GM19452 (cell line): ENCODE measurements around the gene TM7SF3.

Source experiments
- ATAC-seq: cut with Tn5 transposase; IDR thresholded peaks from one replicate; pipeline ENCODE4 v1.9.1; 2021; ENCODE audit not compliant: unreplicated experiment

The TM7SF3 gene

DNA sequence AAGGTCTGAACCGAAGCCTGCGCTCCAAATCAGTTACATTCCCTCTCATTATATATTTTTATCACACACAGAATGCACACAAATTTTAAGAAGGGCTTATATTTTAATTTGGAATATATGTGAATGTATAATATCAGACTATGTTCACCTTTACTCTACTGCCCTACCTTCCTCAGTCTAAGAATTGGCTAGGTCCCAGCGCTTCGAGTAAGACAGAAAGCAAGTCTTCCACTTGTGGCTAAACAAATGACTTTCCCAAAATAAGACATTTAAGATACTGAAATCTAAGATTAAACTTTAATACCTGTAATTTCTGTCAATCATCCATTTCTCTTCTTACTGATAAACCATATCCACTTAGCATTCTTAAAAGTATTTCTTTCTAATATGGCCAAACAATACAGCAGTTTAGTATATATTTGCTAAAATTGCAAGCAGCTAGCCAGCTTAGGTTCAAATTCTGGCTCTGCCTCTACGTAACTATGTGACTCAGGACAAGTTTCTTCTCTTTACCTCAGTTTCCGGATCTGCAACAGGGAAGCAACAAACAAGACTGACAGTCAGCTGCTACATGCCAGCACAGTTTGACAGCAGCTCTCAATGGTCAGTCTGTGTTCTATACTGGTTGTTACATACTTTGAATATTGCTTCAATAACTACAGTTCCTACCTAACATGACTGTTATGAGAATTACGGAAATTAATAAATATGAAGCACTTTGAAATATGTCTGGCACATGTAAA lies 78.4 kb downstream of the TM7SF3 start:
- no peak for ATAC-seq

DNA sequence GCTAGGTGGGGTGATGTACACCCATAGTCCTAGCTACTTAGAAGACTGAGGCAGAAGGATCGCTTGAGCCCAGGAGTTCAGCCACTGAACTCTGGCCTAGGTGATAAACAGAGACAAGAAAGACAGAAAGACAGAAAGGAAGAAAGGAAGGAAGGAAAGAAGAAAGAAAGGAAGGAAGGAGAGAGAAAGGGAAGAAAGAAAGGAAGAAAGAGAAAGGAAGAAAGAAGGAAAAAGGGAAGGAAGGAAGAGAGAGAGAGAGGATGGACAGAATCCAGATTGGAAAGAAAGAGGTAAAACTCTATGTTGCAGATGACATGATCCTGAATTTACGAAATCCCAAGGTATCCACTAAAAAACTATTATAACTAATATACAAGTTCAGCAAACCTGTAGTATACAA lies 84.6 kb downstream of the TM7SF3 start:
- ATAC-seq = no peak

DNA sequence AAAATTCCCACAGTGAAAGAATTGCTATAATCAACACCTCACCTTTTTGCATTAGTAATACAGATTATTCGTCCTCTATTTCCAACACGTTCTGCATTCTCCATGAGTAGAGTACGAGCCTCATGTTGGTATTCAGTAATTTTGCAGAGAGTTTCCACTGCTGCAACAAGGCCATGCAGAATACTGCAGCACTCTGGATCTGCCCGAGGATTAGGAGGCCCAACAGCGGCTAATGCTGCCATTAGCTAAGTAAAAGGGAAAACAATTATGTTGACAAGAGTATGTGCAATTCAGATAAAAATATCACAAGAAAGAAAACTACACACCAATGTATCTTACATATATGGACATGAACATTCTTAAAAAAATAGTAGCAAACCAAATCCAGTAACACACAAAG lies 85.5 kb downstream of the TM7SF3 start:
- no peak for ATAC-seq
